NCI-H2081 treated with DMSO at 0.1 percent for 48 hours (cell line): ENCODE measurements around the gene IFT27.

Experiments used
- DNase-seq: peaks from one replicate; lab custom pipeline; 2025; lab: John Stamatoyannopoulos, UW

The IFT27 gene

GRCh38 chr22:36775964-36776669 lies at the start of gene IFT27:
Gene IFT27 (minus strand): TSS chr22:36776119. CDS start chr22:36775707, 412 bp downstream.
- DNase-seq, result peak; percentile 96

DNA sequence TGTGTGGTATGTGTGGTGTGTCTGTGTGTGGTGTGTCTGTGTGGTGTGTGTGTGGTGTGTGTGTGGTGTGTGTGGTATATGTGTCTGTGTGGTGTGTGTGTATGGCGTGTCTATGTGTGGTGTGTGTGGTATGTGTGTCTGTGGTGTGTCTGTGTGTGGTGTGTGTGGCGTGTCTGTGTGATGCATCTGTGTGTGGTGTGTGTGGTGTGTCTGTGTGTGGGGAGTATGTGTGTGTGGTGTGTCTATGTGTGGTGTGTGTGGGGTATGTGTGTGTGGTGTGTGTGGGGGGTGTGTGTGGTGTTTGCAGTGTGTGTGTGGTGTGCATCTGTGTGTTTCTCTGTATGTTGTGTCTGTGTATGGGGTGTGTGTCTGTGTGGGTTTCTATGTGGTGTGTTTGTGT lies 48.7 kb upstream of the IFT27 start:
- no peak for DNase-seq

- no peak for DNase-seq
Observed at GRCh38 chr22:36823186-36823839, 47.4 kb upstream of the IFT27 start.

GRCh38 chr22:36822581-36822980 lies 46.7 kb upstream of the IFT27 start:
- no peak for DNase-seq

DNA sequence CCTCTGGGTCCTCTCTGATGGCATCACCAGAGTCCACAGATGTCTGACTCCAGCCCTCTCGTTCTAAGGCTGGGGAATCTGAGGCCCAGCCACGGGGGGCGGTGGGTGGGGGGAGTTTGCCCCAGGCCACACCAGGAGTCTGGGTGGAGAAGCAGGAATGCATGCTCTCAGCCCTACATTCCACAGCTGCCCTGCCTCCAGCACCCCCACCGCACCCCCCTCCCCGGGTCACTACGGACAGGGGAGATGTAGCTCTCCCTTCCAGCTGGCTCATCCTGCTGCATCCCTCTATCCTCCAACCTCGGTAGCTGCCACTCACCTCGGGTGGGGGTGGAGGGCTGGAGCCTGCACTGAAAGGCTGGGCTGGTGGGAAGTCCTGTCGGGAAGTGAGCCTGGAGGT lies 43.2 kb upstream of the IFT27 start:
- no peak for DNase-seq

GRCh38 chr22:36818010-36818642 lies 42.2 kb upstream of the IFT27 start:
- DNase-seq, result no peak

DNA sequence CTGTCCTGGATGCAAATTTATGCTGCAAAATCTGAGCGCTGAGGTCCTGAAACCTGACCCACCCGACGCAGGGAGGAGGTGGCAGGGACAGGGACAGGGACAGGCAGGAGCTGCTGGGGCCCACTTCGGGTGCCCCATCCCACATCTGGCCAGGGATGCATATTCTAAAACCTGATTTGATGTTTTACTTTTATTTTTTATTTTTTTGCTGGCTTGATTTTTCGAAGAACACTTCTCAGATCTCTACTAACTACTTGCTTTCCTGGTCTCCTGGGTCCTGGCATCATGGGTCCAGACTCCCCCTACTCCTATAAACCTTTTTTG lies 41.6 kb upstream of the IFT27 start:
- DNase-seq, result no peak

GRCh38 chr22:36816636-36817524 lies 41.0 kb upstream of the IFT27 start, which contains the start of gene PVALB:
Gene PVALB (minus strand): TSS chr22:36817035. CDS start chr22:36817005, 30 bp downstream.
- DNase-seq, result no peak

DNA sequence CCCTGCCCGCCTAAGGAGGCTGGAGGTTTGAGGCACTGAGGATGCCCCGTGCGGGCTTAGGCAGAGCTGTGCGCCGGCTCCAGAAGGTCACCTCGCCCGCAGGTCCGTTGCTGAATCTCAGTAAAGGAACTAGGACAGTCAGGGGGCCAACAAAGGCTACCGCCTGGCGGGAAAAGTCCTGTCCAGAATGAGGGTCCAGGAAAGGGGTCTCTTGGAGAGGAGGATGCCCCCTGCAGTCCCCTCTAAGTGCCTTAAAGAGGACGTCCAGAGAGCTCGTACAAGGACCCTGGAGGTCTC lies 40.4 kb upstream of the IFT27 start:
- DNase-seq, result no peak

GRCh38 chr22:36815558-36816338 lies 39.8 kb upstream of the IFT27 start:
- DNase-seq, result no peak

- DNase-seq, result no peak
Observed at GRCh38 chr22:36814801-36815200, 38.9 kb upstream of the IFT27 start.

GRCh38 chr22:36811094-36811800 lies 35.3 kb upstream of the IFT27 start:
- DNase-seq, result no peak

- no peak for DNase-seq
Observed at GRCh38 chr22:36809351-36809750, 33.4 kb upstream of the IFT27 start.

GRCh38 chr22:36808721-36809344 lies 32.9 kb upstream of the IFT27 start:
- no peak for DNase-seq

DNA sequence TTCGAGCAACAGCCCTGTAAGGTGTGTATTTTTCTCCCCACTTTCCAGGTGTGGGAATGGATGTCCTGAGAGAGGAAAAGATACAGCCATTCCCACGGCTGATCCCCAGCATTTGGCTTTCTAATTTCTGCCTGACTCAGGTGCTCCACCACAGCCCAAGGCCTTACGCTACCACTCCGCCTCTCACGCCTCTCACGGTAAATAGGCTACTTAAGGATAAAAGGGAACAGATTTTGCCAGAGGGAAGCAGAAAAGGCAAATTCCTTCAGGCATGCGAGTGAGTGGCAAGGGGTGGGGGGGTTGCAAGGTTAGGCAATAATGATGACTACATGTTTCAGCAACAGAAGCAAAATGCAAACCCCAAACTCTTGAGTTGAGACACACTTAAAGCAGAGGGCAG lies 31.7 kb upstream of the IFT27 start:
- no peak for DNase-seq

- no peak for DNase-seq
Observed at GRCh38 chr22:36806835-36807234, 30.9 kb upstream of the IFT27 start.

DNA sequence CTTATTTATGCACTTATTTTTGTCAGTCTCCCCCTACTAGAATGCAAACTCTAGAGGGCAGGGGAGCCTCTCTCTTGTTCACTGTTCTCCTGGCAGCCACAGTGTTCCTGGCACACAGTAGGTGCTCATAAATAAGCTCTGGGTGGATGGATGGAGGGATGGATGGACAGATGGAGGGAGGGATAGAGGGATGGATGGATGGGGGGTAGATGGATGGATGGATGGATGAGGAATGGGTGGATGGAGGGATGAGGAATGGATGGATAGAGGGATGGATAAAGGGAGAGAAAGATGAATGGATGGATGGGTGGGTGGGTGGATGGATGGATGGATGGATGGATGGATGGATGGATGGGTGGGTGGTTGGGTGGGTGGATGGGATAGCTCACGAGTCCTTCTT lies 27.4 kb upstream of the IFT27 start:
- no peak for DNase-seq

DNA sequence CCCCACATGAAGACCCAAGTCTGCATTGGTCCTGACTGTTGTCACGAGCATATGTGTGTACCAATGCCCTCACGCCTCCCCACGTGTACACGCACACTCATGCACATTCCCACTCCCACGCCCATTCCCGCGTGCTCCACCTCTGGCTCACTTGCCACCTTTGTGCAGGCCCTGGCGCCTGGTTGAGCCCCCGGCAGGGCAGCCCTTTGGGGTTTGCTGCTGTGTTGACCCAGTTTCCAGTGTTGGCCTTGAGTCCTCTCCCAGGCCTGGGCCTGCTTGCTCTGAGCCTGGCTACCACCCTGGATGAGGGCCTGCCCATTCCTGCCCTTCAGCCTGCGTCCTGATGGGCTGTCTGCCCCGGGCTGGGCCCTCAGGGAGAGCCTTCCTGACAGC lies 22.8 kb upstream of the IFT27 start:
- DNase-seq, result no peak

DNA sequence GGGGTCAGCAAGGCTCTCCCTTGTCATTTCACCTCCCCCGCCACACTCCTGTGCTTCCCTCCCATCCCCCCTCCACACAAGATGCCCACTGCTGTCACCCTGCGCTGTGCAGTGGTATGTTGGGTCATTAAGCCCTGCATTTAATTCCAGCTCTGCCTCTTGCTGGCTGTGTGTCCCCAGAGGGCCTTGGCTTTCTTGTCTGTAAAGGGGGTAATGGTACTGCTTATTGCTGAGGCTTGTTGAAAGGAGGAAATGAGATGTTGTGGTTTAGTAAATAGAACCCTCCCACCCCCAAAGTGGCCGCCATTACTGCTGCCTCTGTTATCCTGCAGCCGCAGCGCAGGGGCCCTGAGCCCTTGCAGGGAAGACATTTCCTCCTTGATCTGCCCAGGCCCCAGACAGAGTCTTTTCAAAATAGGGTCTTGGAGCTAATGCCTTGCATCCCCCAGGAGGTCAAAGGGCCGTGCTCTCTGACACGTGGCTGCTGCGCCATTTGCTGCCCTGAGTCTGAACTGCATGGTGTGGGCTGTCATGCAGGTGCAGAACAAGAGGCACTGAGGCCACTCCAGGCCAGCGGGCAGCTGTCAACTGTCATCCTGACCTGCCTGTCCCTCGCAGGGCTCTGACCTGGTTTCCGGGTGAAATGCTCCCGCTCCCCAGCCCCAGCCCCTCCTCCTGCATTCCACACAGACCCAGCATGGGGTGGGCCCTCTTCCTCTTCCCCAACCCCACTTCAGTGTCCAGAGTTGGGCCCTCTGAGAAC lies 22.2 kb upstream of the IFT27 start:
- no peak for DNase-seq

DNA sequence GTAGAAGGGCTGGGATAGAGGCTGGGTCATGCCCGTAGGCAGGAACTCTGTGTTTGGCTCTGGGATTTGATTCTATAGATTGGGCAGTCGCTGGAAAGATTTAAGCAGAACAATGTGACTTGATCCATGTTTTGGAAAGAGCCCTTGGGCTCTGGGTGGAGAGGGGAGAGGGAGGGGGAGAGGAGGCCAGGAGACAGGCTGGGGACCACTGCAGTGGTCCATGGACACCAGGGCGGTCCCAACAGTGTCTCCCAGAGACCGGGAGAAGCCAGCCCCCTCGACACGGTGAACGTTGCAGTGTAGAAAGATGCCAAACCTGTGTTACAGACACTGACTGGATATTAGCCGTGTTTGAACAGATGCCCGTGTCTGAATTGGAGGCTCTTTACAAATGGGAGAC lies 21.5 kb upstream of the IFT27 start:
- DNase-seq, result no peak
